K562 (cell line): Measurements from ENCODE around the gene PALLD.

Experiments
- ARHGAP35 ChIP-seq: fragments of 450-650 bp; IDR thresholded peaks from 2 replicates; pipeline ENCODE4 v1.6.1; 2018; ENCODE audit not compliant: partially characterized antibody
- HMGXB4 ChIP-seq: sonication (generic); formaldehyde crosslinking; IDR thresholded peaks from 2 replicates; pipeline ENCODE4 v1.8.1; 2023; ENCODE audit warnings: mild to moderate bottlenecking, missing genetic modification reagents
- JUNB ChIP-seq: fragments of 450-650 bp; formaldehyde crosslinking; conservative IDR thresholded peaks from 2 replicates; pipeline ENCODE4 v1.4.0; 2020; ENCODE audit warnings: mild to moderate bottlenecking
- POLR2A ChIP-seq: fragments of 450-650 bp; conservative IDR thresholded peaks from 2 replicates; pipeline ENCODE4 v1.6.1; 2016
- SAP30 ChIP-seq: fragments of 200-600 bp; sonication (generic); IDR thresholded peaks from 2 replicates; pipeline ENCODE4 v1.6.1; 2012; ENCODE audit warnings: borderline replicate concordance, low read depth, mild to moderate bottlenecking, moderate library complexity, low read length, control low read depth, inconsistent platforms; ENCODE audit not compliant: insufficient read depth, poor library complexity, severe bottlenecking
- SRSF9 ChIP-seq: fragments of 200-400 bp; formaldehyde crosslinking; IDR thresholded peaks from 2 replicates; pipeline ENCODE4 v1.6.1; 2017; ENCODE audit warnings: low read depth, low read length, borderline replicate concordance
- TCF7L2 ChIP-seq: fragments of 150-350 bp; IDR thresholded peaks from 2 replicates; pipeline ENCODE4 v1.6.1; 2016; ENCODE audit warnings: low read depth, mild to moderate bottlenecking, low read length, moderate library complexity
- YY1 ChIP-seq, 3 experiments: IDR thresholded peaks; 2 replicates each; pipeline ENCODE4 v1.6.1; 2011; ENCODE audit warnings: low read length in 2 of 3, mild to moderate bottlenecking in 2 of 3, moderate library complexity in 2 of 3, borderline replicate concordance in 1 of 3, control low read depth in 1 of 3, low read depth in 1 of 3; ENCODE audit not compliant: insufficient read depth in 3 of 3, insufficient replicate concordance in 2 of 3, control insufficient read depth in 1 of 3, insufficient read length in 1 of 3; ENCODE audit errors: extremely low read depth in 1 of 3
- ZNF274 ChIP-seq: IDR thresholded peaks from 2 replicates; pipeline ENCODE4 v1.6.1; 2011; ENCODE audit warnings: low read depth, mild to moderate bottlenecking, low read length, moderate library complexity, borderline replicate concordance

DNA sequence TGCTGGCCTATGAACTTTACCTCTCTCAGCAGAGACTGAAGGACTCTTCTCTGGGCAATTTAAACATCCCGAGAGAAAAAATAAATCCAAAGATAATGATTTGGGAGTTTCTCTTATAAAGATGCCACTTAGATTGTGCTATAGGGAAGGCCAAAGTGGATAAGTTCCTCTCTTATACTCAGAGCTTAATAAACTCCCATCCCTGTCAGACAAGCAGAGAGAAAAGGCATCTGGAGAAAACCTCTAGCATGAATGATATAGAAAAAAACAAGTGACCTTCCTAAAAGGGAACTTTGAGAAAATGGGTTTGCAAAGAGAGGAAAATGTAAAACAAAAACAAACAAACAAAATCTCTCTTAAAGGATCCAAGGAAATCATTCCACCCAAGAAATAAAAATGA lies 199.4 kb downstream of the PALLD start:
- TF ChIP-seq JUNB (no peak), ARHGAP35 (no peak), SRSF9 (no peak), HMGXB4 (CRISPR knock-in tag) (no peak), SAP30 (no peak), TCF7L2 (no peak), YY1 (IDR thresholded peaks at IDR 0.05; ENCODE audit: borderline replicate concordance in 1 of 3, control insufficient read depth in 1 of 3, extremely low read depth in 1 of 3, insufficient read depth in 3 of 3, insufficient read length in 1 of 3, insufficient replicate concordance in 2 of 3, low read depth in 1 of 3, low read length in 2 of 3) (no peak), POLR2A (no peak), ZNF274 (no peak)
